NAMALWA (cell line): ENCODE results near the gene NAALADL2.
A peak's percentile ranks its signal among the peaks of the same experiment; 100 is the strongest.

ENCODE experiments used
- DNase-seq: peaks from one replicate; pipeline ENCODE4 v3.0.0-alpha.2; 2015; ENCODE audit warnings: low spot score

The NAALADL2 gene

DNA sequence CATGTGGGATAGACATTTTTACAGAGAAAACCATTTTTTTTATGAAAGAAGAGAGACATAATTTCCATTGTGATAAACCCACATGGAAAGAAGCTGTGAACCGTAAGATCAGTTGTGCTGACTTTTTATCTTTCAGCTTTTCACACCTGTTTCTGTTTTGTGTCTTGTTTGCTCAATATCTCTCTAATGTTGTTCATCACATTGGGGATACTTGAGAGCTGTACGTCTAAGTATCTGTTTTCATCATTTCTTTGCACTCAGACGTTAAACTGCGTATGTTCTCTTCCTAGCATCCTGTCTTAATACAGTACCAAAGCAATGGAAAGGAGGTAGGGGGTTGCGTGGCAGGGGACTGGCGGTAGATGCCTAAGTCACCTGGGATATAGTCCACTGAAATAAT is 449.0 kb downstream of the NAALADL2 start:
- DNase-seq = no peak

DNA sequence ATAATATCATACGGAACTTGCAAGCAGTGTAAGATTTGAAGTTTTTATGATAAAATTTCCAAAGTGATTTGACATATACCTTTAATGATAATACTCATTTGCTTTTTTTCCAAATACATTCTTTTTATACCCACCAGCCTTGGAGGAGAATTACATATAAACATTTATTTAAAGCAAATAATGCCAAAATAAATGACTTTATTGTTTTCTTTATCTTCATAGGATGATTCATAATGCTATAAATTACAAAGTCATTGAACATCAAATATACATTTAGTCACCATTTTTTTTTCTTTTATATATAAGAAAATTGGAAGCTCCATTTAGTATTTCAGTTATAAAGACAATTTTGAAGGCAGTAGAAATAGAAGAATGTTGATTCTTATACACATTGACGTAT is 450.9 kb downstream of the NAALADL2 start:
- DNase-seq = no peak

DNA sequence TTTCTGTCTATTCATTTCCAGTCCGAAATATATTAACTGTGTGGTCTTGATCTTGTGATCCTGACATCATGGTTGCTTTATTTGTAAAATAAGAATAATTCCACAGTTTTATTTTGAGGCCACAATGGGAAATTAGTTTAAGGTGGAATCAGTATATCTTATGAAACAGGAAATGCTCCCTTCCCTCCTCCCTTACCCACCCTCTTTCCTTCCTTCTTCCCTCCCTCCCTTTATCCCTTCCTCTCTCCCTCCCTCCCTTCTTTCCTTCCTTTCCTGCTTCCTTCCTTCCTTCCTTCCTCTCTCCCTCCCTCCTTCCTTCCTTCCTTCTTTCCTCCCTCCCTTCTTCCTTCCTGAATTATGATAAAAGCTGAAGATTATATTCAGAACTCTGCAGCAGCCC is 452.3 kb downstream of the NAALADL2 start:
- no peak for DNase-seq

DNA sequence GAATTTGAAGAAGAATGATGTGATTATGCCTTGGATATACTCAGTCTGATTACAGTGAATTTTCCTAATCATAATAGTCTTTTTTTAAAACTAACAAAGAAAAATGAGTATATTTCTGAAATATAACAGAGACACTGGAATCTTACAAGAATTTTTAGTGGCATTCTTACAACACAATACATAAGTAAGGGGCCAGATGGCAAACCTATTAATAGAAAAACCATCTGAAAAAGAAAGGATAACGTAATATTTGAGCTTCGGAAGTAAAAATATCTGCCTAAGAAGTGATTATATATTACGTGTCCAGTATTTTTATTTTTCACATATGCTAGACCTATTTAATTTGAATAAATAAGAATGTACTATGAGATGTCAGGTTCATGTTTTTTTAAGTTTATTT is 452.8 kb downstream of the NAALADL2 start:
- DNase-seq = no peak

DNA sequence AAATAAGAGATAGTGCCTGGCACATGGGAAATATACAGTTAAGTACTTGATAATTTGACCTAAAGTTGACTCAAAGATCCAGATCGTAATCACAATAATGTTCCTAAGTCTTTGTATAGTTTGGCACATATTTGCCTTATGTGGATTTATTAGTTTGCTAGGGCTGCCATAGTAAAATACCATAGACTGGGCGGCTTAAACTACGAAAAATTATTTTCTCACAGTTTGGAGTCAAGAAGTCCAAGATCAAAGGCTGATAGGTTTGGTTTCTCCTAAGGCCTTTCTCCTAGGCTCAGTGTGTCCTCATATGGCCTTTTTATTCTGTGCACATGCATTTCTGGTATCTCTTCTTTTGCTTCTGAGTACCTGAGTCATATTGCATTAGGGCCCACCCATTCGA is 453.7 kb downstream of the NAALADL2 start:
- DNase-seq = no peak

DNA sequence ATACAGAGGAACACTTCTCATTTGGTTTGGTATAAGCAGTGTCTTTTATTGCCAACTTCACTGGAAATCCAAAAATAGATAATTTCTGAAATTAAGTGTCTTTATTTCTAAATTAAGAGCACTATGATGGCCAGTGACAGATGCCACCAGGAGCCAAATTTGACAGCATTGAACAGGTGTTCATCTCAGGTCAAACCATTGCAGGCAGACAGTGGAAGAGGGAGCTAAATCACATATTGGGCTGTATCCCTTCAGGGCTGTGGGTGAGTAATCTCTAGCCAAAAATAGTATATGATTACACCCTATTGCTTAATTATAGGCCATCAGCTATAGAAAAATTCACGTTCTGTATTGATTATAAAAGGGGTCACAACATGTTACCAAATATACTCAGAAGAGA is 457.7 kb downstream of the NAALADL2 start:
- no peak for DNase-seq

DNA sequence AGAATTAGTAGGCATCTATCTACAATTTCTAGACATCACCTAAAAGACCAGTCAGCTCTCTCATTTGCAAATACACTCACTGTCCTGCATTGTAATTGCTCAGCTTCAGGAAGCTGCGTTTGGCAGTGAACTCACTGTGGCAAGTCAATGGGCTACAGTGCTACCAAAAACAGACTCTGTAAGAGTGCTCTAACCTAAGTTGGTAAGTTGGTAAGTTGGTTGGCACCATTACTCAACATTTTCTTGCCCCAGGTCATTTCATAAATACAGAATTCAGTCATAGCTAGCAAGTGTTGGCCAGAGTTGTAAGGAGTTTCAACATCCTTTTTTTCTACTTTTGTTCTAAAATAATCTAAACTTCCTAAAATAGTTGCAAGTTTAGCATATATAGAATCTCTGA is 466.3 kb downstream of the NAALADL2 start:
- DNase-seq = peak; percentile 11

DNA sequence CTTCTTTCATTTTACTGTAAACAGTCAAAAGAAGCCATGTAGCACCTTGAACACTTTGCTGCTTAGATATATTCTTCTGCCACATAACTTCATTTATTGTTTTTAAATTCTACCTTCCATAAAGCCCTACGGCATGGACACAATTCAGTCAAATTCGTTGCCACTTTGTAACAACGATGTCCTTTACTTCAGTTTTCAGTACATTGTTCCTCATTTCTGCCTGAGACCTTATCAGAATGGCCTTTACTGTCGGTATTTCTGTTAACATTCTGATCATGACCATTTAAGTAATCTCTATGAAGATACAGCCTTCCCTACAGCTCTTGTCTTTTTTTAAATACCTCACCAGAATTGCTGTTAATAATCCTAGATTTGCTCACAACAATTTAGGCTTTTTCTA is 466.9 kb downstream of the NAALADL2 start:
- no peak for DNase-seq

DNA sequence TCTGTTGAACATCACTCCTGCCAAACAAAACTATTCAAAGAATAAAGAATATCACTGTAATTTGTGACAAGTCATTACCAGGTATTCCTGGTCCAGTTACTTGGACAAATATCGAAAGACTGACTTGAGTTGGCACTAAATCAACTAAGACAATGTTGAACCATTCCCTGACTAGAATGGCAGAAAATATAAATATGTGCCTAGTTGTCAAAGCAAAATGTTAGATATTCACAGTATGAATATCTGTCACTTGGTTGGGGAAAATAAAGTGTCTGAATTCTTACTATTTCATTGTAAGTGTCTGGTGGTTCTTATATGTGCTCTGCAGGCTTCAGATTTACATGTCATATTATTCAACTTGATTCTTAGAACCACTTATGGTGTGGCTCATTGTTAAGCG is 470.2 kb downstream of the NAALADL2 start:
- DNase-seq = no peak

DNA sequence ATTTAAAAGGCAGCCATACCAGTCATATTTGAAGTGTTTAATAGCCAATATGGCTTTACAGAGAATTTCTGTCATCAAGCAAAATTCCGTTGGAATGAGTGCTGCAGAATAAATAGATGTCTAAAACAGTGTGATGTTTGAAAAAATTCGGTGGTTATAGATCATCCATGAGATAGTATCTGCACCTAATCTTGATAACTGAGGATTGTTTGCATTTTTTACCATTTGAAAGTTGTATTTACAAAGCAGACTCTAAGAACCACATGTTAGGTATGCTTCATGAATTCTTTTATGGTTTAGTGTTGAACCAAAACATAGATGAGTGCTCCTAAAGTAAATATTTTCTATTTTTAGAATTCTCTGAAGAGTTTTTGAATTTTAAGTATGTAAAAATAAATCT is 476.1 kb downstream of the NAALADL2 start:
- DNase-seq = no peak

DNA sequence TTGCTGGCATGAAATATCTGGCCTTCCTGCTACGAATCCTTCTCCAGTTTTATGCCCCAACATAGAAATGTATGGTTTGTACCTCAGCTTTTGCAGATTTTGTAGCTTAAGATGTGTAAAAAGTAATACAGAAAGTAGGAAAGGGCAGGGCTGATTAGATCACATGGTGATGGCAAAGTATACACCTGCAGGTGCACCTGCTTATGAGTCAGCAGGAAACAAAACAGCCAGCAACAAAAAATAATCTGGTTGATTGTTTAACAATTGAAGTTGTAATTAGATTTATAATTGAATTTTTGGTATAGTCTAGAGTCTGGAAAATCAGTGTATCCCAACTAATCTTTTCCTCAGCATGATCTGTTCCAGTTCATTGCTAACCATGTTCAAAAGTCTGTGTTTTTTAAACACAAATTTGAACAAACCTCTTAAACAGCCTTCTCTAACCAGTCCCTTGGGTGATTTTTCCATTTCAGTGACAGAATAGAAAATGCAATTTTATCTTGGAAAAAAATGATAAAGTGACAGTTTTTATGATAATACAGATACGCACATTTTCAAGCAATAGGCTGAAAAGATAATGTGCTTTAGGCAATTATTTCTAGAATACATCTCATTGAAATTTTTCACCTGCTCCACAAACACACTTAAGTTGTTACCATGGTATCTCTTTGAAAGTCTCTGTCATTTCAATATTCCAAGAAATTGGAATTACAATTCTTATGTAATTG is 477.4 kb downstream of the NAALADL2 start:
- DNase-seq = peak; percentile 25

DNA sequence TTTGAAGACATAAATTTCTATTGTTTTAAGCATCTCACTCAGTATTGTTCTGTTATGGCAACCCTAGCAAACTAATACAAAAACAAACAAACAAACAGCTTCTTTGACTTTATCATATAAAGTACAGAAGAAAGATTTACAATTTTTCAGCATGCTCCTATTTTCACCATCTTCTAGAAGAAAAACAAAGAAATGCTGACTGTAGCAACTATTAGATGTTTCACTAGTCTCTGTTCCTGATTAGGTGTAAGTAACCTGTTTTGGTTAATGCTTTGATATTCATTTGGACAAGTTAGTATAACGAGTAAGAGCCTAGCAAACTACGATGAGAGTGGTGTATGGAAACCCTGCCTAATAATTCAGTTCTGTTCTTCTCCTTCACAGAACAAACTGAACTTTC is 478.5 kb downstream of the NAALADL2 start:
- no peak for DNase-seq

DNA sequence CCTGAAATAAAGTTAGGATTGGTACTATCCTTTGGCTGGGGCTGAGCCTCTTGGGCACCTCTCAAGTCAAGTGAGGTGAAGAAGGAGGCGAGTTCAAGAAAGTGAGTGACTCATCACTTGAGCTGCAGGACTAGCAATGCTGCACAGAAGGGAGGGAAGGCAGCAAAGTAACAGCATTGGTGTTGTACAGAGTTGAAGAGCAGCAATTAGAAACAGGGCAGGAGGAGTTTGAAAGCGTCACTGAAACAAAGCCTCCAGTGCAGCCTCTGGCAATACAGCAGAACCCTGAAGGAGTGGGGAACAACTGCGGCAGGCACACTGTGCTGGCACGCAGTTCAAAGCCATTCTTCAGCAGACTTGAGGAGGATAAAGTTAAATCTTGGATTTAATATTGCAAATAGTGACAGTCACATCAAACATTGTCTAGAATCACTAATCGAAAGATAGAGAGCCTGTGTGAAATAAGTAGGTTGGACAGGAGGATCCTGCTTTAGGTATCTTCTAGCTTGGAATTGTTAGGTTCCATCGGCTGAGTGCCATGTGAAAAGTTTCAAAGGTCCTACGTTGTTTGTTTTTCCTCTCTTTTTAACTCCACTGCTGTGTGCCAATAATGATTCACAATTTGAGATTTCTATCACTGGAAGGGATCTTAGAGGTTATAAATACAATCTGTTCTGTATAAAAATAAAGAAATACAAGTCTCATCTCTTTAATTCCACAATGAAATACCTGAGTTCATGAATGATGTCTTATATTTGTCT is 479.8 kb downstream of the NAALADL2 start:
- DNase-seq = no peak

DNA sequence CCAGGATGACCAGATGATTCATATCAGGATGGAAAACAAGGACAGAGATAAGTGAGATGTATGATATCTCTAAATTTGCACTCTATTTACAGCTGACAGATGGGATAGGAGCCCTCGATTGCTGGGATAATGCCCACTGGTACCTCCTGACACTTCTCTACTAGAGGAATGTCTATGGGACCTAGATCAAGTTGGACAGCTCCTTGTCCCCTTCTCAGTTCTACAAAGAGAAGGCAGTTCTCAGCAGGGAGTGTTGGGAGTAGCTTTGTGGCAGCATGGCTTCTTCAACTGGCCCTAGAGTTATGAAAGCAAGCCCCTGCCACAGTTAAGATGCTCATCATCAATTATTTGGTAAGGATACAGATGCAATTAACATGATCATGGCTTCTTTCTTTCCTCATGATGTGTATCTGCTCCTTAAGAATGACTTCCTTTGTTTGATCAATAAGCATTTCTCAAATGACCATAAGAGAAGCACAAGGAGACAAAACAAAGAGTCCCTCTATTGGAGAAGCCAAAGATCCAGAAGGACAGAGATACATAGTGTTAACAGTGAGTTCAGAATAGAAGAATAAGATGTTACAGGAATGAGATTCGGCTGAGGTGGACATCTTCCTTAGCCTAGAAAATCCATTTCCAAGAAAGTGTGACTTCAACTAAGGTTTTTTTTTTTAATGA is 481.3 kb downstream of the NAALADL2 start:
- no peak for DNase-seq

DNA sequence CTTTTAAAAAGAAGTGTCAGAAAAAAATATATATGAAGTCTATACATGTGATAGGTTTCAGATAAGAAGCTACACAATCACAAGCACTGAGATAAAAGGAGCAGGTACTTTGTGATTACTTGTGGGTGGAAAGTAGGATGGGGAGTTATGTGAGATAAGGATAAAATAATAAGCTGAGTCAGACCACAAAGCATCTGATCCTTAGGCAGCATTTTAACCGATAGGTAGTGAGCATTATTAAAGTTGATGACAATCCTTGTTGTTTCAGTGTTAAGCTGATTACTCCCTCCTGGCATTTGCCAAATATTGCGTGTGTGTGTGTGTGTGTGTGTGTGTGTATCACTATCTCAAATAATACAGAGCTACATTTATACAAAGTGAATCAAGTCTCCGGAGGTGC is 483.1 kb downstream of the NAALADL2 start:
- no peak for DNase-seq

DNA sequence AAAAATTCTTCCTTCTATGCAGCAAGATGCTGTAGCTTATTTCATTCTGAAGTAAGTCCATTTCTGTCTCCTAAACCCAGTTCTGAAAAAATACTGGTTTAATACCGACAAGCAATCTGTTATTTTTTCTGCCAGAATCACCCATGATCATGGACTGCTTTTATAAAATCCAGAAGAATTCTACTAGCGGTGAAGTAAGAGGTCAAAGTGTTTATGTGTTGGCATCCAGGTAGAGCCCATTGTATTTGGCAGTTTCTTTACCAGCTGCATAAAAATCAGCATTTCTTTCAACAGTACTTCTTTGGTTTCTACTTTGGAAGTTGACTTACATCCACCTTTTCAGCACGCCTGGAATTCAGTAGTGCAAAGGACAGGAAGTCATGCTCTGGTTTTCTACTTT is 484.8 kb downstream of the NAALADL2 start:
- no peak for DNase-seq

DNA sequence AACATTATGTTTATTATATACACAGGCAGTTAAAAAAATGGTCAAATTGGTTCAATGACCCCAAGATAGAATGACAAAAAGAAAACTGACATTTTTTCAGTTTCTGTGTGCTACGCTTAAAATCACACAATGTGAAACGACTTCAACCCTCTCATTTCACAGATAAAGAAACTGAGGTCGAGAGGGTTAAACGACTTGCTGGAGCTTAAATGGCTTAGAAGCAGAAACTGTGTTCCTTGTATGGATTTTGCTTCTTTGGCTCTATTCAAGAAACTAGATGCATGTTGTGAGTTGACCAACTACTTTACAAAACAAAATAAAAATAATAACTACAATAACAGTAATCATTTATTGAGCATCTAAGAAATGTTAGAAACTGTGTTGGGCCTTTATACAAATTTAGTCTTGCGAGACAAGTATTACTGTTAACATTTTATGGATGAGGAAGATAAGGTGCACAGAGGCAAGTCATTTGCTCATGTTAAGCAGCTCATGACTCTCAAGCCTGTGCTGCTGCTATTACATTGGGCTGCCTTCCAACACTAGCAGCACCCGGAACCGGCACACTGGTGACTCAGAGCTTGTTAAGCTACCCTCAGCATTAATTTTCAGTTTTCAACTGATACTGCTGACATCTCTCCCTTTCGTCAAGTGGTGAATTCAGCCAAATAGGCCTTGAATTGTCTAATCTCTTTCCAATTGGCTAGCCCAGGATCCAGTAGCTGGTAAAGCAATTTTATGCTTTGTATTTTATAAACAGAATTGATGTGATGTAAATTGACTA is 487.6 kb downstream of the NAALADL2 start:
- DNase-seq = no peak

DNA sequence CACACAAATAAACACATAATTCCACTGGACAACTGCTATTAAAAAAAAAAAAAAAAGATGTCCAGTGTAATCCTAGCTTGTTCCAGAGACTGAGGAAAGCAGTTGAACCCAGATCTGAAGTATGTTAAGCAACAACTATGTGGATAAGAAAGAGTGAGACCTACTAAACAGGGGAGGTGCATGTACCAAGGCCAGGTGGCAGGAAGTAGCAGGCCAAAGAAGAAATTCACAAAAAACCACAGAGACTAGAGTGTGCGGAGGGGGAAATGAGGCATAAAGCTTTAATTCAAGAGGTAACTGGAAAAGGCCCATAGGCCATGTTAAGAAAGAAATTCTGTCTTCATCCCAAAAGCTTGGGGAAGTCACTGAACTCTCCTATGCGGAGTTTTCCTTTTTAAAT is 490.0 kb downstream of the NAALADL2 start:
- DNase-seq = peak; percentile 67

DNA sequence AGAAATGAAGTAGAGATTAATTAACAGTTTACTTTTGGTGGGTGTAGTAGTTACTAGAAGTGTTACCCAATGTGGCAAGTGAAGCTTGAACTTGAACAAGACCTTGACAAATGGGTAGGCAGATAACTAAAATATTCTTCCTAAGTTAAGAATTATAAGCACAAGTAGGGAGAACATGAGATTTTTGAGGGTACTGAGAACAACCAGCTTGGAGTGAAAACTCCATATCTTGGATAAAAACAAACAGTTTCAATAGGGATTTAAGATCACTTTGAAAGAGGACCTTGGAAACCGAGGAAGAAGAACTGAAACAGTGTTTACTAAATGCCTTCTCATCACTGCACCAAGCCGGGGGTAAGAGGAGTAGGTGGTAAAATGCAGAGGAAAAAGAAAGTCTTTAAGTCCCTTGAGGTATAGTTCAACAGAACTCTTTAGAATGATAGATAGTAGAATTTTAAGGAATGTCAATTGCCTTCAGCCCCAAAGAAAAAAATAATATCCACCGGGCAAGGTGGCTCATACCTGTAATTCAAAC is 496.7 kb downstream of the NAALADL2 start:
- no peak for DNase-seq

DNA sequence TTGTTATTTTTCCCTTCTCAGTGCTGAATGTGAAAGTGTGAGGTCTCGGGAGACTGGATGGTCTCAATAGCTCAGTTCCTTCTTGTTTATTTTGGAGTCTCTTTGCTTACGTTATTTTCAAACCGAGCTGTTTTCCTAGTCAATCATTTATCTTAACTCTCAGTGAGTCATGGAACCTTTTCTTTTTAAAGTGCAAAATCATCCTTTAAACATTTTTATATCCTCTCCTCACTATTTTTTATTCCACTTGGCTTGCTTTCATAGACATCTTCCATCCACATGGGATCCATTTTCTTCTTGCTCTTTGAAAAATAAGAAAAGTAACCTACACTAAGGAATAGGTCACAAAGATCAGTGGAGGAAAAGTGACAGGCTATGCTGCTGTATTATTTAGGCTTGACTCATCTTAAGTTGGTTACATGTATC is 497.8 kb downstream of the NAALADL2 start:
- no peak for DNase-seq

DNA sequence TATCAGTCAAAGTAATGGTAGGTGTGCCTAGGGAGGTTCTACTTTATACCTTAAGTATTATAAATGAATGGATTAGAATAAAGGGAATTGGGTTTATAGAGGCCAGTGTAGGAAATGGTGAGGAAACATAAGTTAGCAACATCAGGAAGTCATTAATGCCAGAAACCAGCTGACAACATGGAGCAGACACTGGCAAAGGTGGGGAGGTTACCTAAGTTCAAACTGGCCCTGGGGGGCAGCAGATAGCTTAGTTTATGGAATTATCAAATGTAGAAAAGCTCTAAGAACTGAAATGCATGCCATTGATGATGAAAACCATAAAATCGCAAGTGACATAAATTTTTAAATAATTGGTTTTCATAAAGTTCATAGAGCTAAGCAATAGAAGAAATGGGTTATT is 498.6 kb downstream of the NAALADL2 start:
- DNase-seq = peak; percentile 28

DNA sequence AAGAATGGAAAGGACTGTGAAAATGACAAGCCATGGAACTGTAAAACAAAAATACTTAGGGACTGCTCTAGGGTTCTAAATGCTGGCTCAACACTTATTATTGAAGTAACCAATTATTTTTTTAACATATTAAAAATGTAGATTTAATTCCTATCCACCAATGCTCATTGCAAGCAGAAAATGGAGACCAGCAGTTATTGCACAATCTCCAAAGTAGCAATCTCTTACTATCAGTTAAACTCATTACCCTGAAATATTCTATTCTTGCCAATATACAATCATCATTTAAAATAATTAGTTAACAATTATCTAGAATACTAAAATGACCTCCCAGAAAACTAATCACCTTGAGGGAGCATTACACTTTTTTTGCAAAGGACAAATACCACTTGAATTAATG is 499.8 kb downstream of the NAALADL2 start:
- DNase-seq = no peak
